ENCODE measurements around the gene FGD5. TPM values are rescaled to one million over a fixed set of nuclear protein-coding genes. Genes with fewer than 3 reads are reported as not detected.

The FGD5 gene
- polyA plus RNA-seq, 1 donor (not counting 4 experiments of a cell fraction or from before 2014, with no cell fraction given): not detected

DNA sequence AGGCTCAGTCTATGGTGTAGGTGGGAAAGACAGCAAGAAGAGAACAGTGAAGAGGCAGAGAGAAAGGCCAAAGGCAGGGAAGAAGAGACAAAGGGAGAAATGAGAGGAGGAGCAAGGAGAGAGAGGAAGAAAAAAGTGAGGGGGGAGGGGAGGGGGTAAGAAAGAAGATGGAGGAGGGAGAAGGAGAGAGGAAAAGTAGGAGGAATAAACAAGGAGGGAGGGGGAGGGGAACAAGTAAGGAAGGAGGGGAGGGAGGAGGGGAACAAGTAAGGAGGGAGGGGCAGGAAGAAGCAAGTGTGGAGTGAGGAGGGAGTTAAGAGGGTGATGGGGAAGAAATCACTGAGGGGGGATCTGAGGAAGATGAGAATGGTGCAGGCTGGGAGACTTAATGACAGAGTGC, 45.5 kb upstream of the FGD5 start:
- Histone ChIP-seq H3K9ac (ENCODE audit: control insufficient read depth, extremely low read depth, insufficient read depth, low read length) (no peak overlapping the region), H3K27me3 (ENCODE audit: control insufficient read depth, extremely low read depth, insufficient read depth, low read length) (no peaks in the 10 kb centered on the region), H3K4me3 (ENCODE audit: control insufficient read depth in 2 of 3, extremely low read depth in 1 of 3, insufficient read depth in 2 of 3, low read depth in 1 of 3, low read length in 3 of 3) (no peak overlapping the region), H3K27ac (ENCODE audit: control insufficient read depth, insufficient read depth, low read length) (no peak overlapping the region), H3K9me1 (ENCODE audit: control insufficient read depth, extremely low read depth, insufficient read depth, low read length) (no peaks in the 10 kb centered on the region), H4K20me1 (ENCODE audit: control insufficient read depth, extremely low read depth, insufficient read depth, low read length) (no peaks in the 10 kb centered on the region), H3K36me3 (ENCODE audit: control insufficient read depth in 2 of 2, extremely low read depth in 1 of 2, insufficient read depth in 2 of 2, low read length in 2 of 2) (no peaks in the 10 kb centered on the region), H3K9me3 (ENCODE audit: control insufficient read depth, low read depth, low read length) (no peaks in the 10 kb centered on the region), H3K4me2 (ENCODE audit: control insufficient read depth, extremely low read depth, insufficient read depth, low read depth, low read length) (no peak overlapping the region), H2AFZ (ENCODE audit: control insufficient read depth, low read length) (no peak overlapping the region), H3K79me2 (ENCODE audit: control insufficient read depth, insufficient read depth, low read length) (no peaks in the 10 kb centered on the region), H3K4me1 (ENCODE audit: control insufficient read depth, extremely low read depth, insufficient read depth, low read length) (no peaks in the 10 kb centered on the region)
- no peak for TF ChIP-seq EZH2 (IDR thresholded peaks at IDR 0.05; ENCODE audit: low read length)
- TF ChIP-seq, protein P1, sequence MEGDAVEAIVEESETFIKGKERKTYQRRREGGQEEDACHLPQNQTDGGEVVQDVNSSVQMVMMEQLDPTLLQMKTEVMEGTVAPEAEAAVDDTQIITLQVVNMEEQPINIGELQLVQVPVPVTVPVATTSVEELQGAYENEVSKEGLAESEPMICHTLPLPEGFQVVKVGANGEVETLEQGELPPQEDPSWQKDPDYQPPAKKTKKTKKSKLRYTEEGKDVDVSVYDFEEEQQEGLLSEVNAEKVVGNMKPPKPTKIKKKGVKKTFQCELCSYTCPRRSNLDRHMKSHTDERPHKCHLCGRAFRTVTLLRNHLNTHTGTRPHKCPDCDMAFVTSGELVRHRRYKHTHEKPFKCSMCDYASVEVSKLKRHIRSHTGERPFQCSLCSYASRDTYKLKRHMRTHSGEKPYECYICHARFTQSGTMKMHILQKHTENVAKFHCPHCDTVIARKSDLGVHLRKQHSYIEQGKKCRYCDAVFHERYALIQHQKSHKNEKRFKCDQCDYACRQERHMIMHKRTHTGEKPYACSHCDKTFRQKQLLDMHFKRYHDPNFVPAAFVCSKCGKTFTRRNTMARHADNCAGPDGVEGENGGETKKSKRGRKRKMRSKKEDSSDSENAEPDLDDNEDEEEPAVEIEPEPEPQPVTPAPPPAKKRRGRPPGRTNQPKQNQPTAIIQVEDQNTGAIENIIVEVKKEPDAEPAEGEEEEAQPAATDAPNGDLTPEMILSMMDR (optimal IDR thresholded peaks at IDR 0.05 in 1 of 3, IDR thresholded peaks at IDR 0.05 in 1 of 3, conservative IDR thresholded peaks at IDR 0.05 in 1 of 3; ENCODE audit: extremely low read depth in 1 of 3, insufficient read depth in 2 of 3, low read length in 3 of 3): no peak
- FAIRE-seq: no peak
- DNase-seq (ENCODE audit: low read depth, low spot score): no peak
- dilution Hi-C loops (cut with MboI; ENCODE audit: extremely low pct_ligation_motif_present, low sequenced_read_pairs): no loop called here

- H3K4me1 ChIP-seq (ENCODE audit: control insufficient read depth, extremely low read depth, insufficient read depth, low read length): no peaks in the 10 kb centered on the region
- no peak overlapping the region for H3K9ac ChIP-seq (ENCODE audit: control insufficient read depth, extremely low read depth, insufficient read depth, low read length)
- no peaks in the 10 kb centered on the region for H4K20me1 ChIP-seq (ENCODE audit: control insufficient read depth, extremely low read depth, insufficient read depth, low read length)
- no peaks in the 10 kb centered on the region for H3K27me3 ChIP-seq (ENCODE audit: control insufficient read depth, extremely low read depth, insufficient read depth, low read length)
- H3K79me2 ChIP-seq (ENCODE audit: control insufficient read depth, insufficient read depth, low read length): no peaks in the 10 kb centered on the region
- dilution Hi-C loops (cut with MboI; ENCODE audit: extremely low pct_ligation_motif_present, low sequenced_read_pairs): no loop called here
- no peak overlapping the region for H3K4me3 ChIP-seq (ENCODE audit: control insufficient read depth in 2 of 3, extremely low read depth in 1 of 3, insufficient read depth in 2 of 3, low read depth in 1 of 3, low read length in 3 of 3)
- no peak for DNase-seq (ENCODE audit: low read depth, low spot score)
- TF ChIP-seq, protein P1 (optimal IDR thresholded peaks at IDR 0.05 in 1 of 3, IDR thresholded peaks at IDR 0.05 in 1 of 3, conservative IDR thresholded peaks at IDR 0.05 in 1 of 3; ENCODE audit: extremely low read depth in 1 of 3, insufficient read depth in 2 of 3, low read length in 3 of 3): no peak
- no peak for TF ChIP-seq EZH2 (IDR thresholded peaks at IDR 0.05; ENCODE audit: low read length)
- no peak for FAIRE-seq
- H3K9me1 ChIP-seq (ENCODE audit: control insufficient read depth, extremely low read depth, insufficient read depth, low read length): no peaks in the 10 kb centered on the region
- H3K36me3 ChIP-seq (ENCODE audit: control insufficient read depth in 2 of 2, extremely low read depth in 1 of 2, insufficient read depth in 2 of 2, low read length in 2 of 2): no peaks in the 10 kb centered on the region
- no peaks in the 10 kb centered on the region for H3K9me3 ChIP-seq (ENCODE audit: control insufficient read depth, low read depth, low read length)
- H3K4me2 ChIP-seq (ENCODE audit: control insufficient read depth, extremely low read depth, insufficient read depth, low read depth, low read length): no peak overlapping the region
- no peak overlapping the region for H3K27ac ChIP-seq (ENCODE audit: control insufficient read depth, insufficient read depth, low read length)
- H2AFZ ChIP-seq (ENCODE audit: control insufficient read depth, low read length): no peak overlapping the region
Measured at GRCh38 chr3:14773691-14774128, 45.1 kb upstream of the FGD5 start.

Data from keratinocyte (primary cell).